NK-92 (cell line): Measurements from ENCODE around the gene LRRC31.

ENCODE experiments used
- DNase-seq: peaks from one replicate; lab custom pipeline; 2025; ENCODE audit not compliant: unreplicated experiment; lab: John Stamatoyannopoulos, UW

Gene LRRC31

DNA sequence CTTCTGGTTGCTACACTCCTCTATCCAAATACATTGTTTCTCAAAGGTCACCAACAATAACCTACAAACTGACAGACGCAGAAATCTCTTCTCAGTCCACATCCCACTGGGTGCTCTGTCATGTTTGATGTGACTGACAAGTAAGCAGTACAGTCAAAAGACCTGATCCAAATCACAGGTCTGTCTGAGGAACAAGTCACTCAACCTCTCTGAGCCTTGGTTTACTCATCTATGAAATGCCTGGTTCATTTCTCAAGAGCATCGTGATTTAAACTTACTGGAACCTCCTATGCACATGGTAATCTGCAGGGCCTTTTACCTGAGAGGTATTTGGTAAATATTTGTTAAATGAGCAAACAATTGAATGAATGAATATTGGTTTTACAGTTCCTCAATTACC, 5.5 kb downstream of the LRRC31 start:
- no peak for DNase-seq

DNA sequence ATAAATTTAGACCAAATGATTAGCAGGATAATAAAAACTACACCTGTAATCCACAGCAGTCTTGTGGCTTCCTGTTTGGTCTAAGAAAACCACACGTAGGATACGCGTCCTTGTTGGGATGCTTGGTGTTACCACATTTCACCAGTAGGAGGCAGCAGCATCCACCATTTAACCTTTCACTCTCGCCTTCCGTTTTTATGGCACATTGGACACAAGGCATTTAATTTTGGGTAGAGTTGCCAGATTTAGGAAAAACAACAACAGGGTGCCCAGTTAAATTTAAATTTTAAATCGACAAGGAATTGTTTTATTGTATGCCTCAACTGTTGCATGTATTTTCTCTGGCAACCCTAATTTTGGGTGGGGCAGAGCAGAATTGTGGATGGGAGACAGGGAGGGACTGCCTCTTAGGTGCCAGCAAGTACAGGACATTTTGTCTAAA, 6.3 kb downstream of the LRRC31 start:
- no peak for DNase-seq

DNA sequence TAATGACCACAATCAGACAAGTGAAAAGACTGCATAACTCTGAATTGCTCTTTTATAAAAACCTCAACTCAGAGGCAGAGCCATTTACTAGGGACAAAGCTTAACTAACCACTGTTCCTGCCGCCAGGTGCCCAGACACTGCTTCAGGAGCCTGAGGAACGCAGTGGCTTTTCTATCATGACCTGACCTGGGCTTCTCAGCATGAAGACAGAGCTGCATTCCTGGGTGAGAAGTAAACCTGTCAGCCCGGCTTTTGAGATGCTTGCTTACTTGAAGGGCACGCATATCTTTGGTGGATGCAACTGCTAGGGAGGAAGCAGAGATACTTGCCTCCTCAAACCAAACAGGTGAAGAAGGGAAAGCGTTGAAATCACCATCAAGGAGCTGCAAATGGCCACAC, 7.9 kb downstream of the LRRC31 start:
- no peak for DNase-seq

DNA sequence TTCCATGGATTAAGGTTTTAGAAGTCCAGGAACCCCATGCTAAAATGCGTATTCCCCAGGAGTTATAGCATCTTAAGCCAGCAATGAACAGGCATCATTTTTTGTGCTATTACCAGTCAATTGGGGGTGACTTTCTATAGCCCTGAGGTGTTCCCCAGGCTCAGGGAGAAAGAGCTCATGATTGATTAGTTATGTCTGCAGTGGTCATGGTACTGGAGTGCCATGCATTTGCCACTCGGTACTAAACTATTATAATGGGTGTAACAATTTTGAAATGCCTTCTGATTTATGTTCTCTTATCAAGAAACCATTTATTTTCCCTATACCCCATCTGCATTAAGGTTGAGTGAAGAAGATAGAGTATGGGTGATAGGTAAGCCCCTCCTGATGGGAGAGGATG, 11.9 kb downstream of the LRRC31 start:
- DNase-seq, result no peak

DNA sequence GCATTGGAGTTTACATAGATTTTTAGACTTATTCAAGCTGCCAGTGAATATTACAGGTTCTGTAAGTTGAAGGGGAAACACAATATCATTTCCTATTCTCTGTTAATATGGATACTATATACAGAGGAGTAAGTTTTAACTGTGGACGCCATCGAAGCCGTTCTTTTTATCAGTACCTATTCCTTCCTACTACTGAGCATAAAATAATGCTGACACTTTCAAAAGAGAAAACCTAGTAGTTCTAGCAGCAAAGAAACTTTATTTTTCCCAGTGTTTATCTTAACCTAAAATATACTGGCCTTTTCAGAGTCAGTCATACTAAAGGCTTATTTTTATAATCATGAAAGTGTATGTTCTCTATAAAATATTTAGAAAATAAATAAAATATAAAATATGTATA, 14.2 kb downstream of the LRRC31 start:
- DNase-seq, result no peak

DNA sequence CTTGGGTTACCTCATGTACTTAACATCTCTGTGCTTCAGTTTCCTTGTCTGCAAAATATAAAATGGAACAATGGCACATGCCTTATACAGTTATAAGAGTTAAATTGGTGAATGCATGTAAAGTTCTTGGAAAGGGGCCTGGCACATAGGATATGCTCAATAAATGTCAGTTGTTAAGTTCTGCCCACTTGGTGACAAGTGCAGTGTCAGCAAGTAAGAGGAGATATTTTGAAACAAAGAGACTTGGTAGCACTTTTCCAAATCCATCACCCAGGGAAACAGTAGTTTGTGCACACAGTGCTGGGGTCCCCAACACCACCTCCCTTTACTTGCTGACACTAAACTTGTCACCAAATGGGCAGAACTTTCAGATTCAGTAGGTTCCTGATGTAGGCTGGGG, 19.1 kb downstream of the LRRC31 start:
- no peak for DNase-seq

DNA sequence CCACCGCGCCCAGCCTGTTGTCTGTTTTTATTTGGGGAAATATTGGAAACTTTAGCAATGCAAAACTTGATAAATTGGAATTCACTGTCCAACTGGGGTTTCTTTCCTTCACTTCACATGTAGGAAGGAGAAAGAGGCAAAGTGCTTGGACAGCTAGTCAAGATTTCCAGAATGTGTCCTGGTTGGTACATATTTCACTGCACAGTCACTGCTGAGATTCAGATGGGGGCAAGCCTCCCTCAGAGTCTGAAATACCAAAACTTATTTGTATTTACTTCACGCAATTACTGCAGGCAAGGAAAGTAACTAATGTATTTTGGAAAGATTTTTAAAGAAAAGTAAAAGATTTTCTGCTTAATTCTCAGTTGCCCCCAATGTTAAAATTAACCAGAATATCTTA, 21.0 kb downstream of the LRRC31 start:
- no peak for DNase-seq

DNA sequence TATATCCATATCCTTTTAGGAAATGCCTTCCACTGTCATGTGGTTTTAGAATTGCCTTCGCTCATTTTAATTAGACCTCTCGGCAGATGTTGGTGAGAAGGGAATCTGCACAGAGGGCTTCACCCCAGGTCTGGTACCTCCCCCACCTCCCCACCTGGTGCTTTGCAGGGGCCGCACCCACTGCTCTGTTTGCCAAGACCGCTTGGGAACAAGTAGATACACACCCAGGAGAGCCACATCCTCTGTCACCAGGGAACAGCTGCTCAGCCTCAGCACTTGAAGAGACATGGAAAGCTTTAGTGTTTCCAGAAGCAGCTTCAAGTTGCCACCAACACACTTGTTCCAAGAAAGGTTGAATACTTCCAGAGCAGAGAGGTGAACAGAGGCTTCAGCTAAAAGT, 21.8 kb downstream of the LRRC31 start:
- DNase-seq, result no peak

DNA sequence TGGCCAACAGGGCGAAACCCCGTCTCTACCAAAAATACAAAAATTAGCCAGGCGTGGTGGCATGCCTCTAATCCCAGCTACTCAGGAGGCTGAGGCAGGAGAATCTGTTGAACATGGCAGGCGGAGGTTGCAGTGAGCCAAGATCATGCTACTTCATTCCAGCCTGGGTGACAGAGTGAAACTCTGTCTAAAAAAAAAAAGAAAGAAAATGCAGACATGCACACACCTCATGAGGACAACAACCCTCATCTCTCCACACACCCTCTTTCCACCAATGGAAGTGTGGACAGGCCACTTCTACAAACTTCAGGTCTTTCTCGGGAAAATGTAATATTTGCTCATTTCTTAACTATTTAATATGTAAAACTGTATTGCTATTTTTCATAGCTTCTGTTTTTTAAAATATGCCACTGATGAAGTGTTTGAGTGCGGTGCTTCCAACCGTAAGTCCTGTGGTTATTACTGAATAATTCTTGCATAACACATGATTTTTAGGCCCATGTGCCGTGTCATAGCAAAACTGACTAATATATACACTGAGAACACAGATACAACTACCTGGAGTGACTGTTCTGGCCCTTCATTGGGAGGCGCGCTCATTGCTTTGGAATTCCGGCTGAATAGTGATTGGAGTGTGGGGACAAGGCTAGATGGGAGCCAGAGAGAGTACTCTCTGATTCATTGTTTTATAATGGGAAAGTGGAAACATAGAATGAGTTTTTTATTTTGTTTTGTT, 23.1 kb downstream of the LRRC31 start:
- no peak for DNase-seq

DNA sequence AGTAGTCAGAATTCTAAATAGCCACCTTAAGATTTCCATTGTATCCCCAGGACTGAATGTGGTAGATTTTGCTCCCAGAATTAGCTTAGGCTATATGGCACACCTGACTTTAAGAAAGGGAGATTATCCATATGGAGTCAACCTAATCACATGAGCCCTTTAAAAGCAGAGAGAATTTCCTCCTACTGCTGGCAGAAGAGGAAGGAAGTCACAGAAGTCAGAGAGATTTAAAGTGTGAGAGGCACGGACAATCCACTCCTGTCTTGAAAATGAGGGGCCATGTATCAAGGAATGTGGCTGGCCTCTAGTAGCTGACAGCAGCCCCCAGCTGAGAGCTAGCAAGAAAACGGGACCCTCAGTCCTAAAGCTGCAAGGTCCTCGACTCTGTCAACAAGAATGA, 26.8 kb downstream of the LRRC31 start:
- DNase-seq, result no peak

DNA sequence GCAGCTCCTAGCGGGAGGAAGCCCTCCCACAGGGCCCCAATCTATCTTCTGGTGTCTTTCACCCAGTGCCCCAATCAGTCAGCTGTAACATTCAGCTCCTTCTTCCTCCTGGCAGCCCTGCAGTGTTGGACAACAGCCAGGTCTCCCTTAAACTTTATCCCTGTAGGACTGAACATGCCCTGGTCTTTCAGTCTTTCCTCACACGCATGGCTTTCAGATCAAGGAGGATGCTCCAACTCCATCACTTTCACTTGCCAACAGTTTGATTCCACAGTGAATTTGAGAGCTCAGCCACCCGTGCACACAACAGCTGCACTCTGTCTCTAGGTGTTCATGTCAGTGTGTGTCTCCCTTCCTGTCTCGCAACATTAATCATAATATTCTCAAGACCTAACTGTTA, 28.6 kb downstream of the LRRC31 start:
- DNase-seq, result no peak

DNA sequence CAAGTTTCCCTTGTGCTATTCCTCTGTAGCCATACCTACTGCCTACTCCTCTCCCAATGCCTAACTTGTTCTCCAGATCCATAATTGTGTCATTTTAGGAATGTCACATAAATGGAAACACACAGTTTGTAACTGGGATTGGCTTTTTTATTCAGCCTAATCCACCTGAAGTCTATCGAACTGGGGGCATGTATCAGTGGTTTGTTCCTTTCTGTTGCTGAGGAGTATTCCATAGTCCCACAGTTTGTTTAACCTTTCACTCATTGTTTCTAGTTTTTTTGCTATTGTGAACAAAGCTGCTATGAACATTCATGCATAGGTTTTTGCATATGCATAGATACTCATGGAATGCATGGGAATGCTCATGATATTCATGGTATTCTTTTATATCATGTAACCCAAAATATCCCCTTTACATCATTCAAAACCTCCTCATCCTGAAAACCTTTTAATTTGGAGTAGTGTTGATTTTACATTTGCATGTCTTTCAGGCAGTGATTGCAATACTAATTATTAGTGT, 31.2 kb downstream of the LRRC31 start:
- no peak for DNase-seq

DNA sequence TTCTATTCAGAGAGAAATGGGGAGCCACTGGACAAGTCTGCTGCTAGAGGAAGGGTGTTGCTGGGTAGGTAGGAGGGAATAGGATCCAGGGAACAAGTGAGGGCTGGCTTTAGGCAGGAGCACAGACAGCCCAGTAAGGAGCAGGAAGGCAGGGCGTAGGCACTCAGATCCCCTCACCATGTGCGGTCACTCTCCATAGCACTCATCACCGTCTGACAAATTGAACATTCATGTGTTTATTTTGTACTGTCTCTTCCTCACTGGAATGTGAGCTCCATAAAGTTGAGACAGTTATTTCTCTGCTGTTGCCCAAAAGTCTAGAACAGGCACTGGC, 32.8 kb downstream of the LRRC31 start:
- no peak for DNase-seq

DNA sequence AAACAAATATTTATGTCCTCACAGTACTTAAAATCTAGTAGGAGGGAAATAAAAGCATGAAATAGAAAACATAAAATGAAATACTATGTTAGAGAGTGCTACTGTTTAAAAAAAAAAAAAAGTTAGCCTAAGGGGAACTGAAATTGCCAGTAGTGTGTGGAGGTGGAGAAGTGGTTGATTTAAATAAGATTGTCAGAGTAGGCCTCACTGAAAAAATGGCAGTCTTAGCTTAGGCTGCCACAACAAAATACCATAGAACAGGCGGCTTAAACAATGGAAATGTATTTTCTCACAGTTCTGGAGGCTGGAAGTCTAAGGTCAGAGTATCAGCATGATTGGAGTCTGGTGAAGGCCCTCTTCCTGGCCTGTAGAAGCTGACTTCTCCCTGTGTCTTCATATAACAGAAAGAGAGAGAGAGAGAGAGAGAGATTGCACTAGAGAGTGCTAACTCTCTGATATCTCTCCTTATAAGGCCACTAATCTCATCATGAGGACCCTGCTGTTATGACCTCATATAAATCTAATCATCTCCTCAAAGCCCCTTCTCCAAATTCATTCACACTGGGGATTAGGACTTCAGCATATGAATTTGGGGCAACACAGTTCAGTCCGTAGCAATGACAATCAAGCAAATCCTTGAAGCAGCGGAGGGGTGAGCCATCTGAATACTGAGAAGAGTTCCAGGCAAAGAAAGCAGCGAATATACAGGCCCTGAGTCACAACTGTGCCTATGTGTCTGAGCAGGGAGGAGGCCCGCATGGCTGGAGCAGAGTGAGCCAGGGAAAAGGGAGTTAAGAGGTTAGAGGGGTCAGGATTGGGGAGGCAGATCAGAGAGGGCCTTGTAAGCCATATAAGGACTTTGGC, 33.4 kb downstream of the LRRC31 start:
- no peak for DNase-seq

DNA sequence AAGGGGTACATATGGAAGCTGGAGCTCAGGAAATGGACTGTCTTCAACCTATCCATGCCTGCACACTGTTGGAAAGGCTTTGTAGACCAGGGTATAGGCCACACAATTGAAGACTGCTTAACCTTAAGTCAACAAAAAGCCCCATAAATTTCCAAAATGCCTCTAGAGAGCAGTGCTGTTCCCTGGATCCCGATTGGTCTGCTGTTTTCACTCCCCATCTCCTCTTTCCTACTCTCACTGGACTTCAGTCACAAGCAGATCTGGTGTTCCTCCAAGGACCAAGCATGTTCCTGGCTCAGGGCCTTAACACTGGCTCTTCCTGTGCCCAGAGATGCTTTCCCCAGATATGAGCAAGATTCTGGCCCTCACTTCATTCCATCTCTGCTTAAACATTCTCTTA, 34.2 kb downstream of the LRRC31 start:
- no peak for DNase-seq

DNA sequence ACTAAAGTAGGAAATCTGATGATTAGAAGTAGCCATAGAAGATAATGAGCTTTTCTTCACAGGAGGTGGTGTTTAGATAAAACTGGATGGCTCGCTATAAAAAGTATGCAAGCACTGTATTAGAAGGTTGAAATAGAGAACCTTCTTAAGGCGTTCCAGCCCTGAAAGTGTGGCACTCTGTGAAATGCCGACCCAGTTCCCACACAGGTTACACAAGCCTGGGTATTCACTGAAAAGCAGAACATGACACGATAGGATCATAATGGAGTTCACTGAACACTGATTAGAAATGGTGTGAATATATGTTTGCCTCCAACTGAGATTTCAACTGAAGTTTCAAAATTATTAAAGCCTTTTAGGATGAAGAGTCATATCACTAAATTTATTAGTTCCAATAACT, 42.0 kb downstream of the LRRC31 start:
- no peak for DNase-seq

DNA sequence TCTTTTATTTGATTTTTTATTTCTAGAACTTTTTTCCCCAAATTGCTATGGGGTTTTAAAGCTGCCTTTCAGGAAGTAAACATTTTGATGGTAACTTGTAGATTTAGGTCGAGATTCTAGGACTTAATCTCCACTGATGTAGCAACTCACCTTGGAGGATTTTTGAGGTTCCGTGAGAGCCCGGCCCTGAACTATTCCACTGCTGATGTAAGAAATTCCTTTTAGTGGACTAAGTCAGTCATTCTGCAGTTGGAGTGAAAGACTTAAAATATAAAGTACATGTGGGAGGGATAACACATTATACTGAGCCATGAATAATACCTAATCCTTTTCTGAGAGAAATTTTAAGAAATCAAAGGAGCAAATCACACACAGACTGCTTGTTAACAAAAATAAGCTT, 44.4 kb downstream of the LRRC31 start:
- DNase-seq, result no peak

DNA sequence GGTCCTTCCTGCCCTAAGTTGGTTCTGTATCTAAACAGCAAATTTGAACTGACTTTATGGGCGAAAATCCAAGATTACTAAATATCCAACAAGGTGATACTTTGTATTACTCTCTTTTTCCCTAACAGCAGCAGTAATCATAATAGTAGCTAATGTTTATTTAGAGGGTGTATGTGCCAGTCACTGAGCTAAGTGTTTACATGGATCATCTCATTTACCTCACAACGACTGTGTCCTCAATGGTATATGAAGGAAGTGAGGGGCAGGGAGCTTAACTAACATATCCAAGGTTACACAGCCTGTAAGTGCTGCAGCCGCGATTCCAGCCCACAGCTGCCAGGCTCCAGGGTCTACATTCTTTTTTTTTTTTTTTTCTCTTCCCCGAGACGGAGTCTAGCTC, 46.8 kb downstream of the LRRC31 start:
- no peak for DNase-seq

DNA sequence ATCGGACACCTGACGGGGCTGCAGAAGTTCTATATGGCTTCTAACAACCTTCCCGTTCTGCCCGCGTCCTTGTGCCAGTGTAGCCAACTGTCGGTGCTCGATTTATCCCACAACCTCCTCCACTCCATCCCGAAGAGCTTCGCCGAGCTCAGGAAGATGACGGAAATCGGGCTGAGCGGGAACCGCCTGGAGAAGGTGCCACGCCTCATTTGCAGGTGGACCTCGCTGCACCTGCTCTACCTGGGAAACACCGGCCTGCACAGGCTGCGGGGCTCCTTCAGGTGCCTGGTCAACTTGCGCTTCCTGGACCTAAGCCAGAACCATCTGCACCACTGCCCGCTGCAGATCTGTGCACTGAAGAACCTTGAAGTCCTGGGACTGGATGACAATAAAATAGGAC, 47.2 kb downstream of the LRRC31 start:
- DNase-seq, result no peak

DNA sequence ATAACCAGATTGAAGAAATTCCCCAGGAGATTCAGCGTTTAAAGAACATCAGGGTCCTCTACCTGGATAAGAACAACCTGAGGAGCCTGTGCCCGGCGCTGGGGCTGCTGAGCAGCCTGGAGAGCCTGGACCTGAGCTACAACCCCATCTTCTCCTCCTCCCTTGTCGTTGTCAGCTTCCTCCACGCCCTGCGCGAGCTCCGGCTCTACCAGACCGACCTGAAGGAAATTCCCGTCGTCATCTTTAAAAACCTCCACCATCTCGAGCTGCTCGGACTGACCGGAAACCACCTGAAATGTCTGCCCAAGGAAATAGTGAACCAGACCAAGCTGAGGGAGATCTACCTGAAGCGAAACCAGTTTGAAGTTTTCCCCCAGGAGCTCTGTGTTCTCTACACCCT, 47.6 kb downstream of the LRRC31 start:
- DNase-seq, result no peak

DNA sequence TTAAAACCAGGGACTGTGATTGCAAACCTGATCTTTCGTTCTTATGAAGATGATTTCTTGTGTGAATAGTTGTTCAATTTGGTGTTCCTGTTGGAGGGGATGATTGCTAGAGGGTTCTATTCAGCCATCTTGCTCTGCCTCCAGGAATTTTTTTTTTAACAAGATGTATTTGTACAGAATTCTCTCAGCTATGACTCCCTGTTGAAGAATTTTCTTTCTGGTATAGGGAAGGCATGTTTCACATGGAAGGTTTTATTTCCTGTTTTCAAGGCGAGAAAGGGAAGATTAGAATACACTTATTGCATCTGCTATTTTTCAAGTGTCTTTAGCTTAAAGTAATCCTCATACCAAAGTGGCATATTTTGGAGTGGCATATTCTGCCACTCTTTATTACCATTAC, 51.4 kb downstream of the LRRC31 start:
- DNase-seq, result no peak

DNA sequence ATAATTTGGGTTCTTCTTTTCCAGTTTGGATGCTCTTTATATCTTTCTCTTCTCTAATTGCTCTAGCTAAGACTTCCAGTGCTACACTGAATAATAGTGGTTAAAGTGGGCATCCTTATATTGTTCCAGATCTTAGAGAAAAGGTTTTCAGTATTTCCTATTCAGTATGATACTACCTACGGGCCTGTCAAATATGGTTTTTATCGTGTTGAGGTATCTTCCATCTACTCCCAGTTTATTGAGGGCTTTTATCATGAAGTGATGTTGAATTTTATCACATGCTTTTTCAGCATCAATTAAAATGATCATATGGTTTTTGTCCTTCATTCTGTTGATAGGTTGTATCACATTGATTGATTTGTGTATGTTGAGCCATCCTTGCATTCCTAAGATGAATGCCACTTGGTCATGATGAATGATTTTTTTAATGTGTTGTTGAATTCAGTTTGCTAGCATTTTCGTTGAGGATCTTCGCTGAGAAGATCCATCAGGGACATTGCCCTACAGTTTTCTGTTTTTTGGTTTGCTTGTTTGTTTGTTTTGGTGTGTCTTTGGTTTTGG, 54.1 kb downstream of the LRRC31 start:
- DNase-seq, result no peak
